H1 (cell line): Measurements from ENCODE around the gene MGRN1. TPM values are rescaled to one million over a fixed set of nuclear protein-coding genes. Genes with fewer than 3 reads are reported as not detected.

Source experiments
- EP300 ChIP-seq, 2 experiments: IDR thresholded peaks; 1 replicate in 1 of 2; 2 replicates in 1 of 2; pipeline ENCODE4 v1.6.1; 2011 to 2012; ENCODE audit warnings: low read depth in 2 of 2, low read length in 2 of 2, mild to moderate bottlenecking in 2 of 2, borderline replicate concordance in 1 of 2, inconsistent platforms in 1 of 2, moderate library complexity in 1 of 2
- polyA plus RNA-seq, 7 experiments: library from polyadenylated mRNA; depleted of rRNA in 3 of 7; stranded (reverse) in 5 of 7; unstranded in 2 of 7; fragments of >200 nt in 5 of 7; fragments of 200-250 nt in 2 of 7; gene quantifications; 1 replicate in 5 of 7; 2 replicates in 1 of 7; 4 replicates in 1 of 7; pipeline versions ENCODE4 v1.2.1 to v1.2.3, GENCODE V29; 2011 to 2013; ENCODE audit warnings: missing spikeins in 2 of 7, mixed read lengths in 2 of 7
- total RNA-seq: library from RNA; stranded (reverse); fragmentation: NEBNext Ultra II Directional; extraction: Animal tissue kit (Norgen Biotek cat#: 25700); gene quantifications from 2 replicates; pipeline ENCODE4 v1.2.1, GENCODE V29; 2021

MGRN1 gene
- total and polyA plus RNA-seq, 2 of the 8 experiments (the other 6 are each of a cell fraction or from before 2014, with no cell fraction given): 15.0 to 82.3 TPM

DNA sequence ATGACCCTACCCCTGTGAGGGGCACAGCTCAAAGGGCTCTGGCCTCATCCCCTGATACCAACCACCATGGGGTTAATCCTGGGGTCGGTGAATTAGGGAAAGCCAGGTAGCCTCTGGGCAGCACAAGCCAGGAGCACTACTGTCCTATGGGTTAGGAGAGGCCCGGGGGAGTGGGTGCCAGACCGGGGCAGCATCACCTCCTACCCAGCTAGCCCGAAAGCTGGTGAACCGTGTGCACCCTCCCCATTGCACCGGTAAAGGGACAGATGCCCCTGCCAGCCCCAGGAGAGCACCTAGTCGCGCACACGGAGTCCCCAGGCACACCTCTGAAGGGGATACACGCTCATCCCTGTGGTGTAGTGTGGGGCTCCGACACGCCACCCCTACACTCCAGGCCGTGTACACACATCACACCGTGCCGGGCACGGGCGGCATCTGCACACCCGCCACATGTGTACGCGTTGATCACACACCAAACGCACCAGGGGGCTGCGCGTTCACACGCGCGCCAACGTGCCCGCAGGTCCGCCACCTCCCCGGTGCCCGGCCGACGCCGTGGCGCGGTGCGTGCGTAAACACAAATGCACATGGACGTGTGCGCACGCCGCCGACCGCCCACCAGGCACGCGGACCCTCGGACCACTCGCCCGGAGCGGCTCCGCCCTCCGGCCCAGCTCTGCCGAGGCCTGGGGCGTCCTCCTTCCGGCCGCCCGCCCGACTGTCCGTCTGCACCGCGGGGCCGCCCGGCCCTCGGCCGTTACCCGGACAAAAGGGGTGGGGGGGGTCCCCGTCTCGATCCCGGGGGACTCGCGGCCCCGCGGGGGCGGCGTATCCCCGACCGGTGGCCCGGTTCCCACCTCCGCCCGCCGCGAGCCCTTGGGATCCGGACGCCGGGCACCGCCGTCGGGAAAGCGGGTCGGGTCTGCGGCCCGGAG lies 10.7 kb upstream of the MGRN1 start (continued):
- no peak for TF ChIP-seq EP300 (IDR thresholded peaks at IDR 0.05; ENCODE audit: borderline replicate concordance in 1 of 2, low read depth in 2 of 2, low read length in 2 of 2)
